Sigmoid colon (tissue), 7 donors: Measurements from ENCODE around the gene CASQ2. TPM values are rescaled to one million over a fixed set of nuclear protein-coding genes. Genes with fewer than 3 reads are reported as not detected.

ENCODE experiments used
- DNase-seq: peaks from one replicate; pipeline ENCODE4 v3.0.0-alpha.2; 2019
- H3K27ac ChIP-seq, 4 donors: fragments of 200-600 bp; sonication (generic); one replicate each; pipeline ENCODE4 v1.5.1; 2016 to 2019; ENCODE audit warnings: mild to moderate bottlenecking in 1 of 4
- H3K27me3 ChIP-seq, 3 donors: fragments of 200-600 bp; sonication (generic); one replicate each; pipeline ENCODE4 v1.5.1; 2019; ENCODE audit warnings: mild to moderate bottlenecking in 1 of 3
- H3K36me3 ChIP-seq, 4 donors: fragments of 200-600 bp; sonication (generic); one replicate each; pipeline ENCODE4 v1.5.1; 2016 to 2019
- H3K4me1 ChIP-seq, 4 donors: fragments of 200-600 bp; sonication (generic); one replicate each; pipeline ENCODE4 v1.5.1; 2017 to 2019
- H3K4me3 ChIP-seq, 4 donors: fragments of 200-600 bp; sonication (generic); one replicate each; pipeline ENCODE4 v1.5.1; 2017 to 2019; ENCODE audit warnings: mild to moderate bottlenecking in 2 of 4, moderate library complexity in 1 of 4
- H3K9me3 ChIP-seq, 4 donors: fragments of 200-600 bp in 3 of 4; sonication (generic) in 3 of 4; one replicate each; pipeline versions ENCODE4 v1.5.1 to v1.6.1; 2013 to 2019
- CTCF ChIP-seq, 4 experiments: fragments of 450-650 bp in 3 of 4; fragments of 200-600 bp in 1 of 4; IDR thresholded peaks; one replicate each; pipeline ENCODE4 v1.5.1; 2016 to 2019; ENCODE audit warnings: antibody characterized with exemption in 4 of 4, mild to moderate bottlenecking in 3 of 4, moderate library complexity in 2 of 4
- EP300 ChIP-seq, 4 donors: sonication (generic); formaldehyde crosslinking; IDR thresholded peaks; one replicate each; pipeline ENCODE4 v1.6.1; 2017; ENCODE audit warnings: antibody characterized with exemption in 4 of 4
- POLR2A ChIP-seq, 2 donors: fragments of 450-650 bp; IDR thresholded peaks; one replicate each; pipeline ENCODE4 v1.6.1; 2016; ENCODE audit warnings: antibody characterized with exemption in 2 of 2, mild to moderate bottlenecking in 2 of 2, moderate library complexity in 2 of 2
- POLR2AphosphoS5 ChIP-seq, 4 donors: sonication (generic); formaldehyde crosslinking; IDR thresholded peaks; one replicate each; pipeline ENCODE4 v1.6.1; 2017; ENCODE audit warnings: antibody characterized with exemption in 4 of 4
- WGBS, 2 donors: extraction: QIAGEN DNeasy Blood & Tissue Kit; methylation state at CpG; one replicate each; pipeline ENCODE4 v1.1.7; 2013; 5-methylcytosine and 5-hydroxymethylcytosine counted together
- intact Hi-C: fragments of 100-400 bp; cut with DNase I; formaldehyde crosslinking; loops from one replicate; pipeline ENCODE4 v1.15.1; 2023
- polyA plus RNA-seq, 3 donors: library from polyadenylated mRNA; stranded (reverse); fragments of 200-250 nt; gene quantifications; one replicate each; pipeline ENCODE4 v1.2.3, GENCODE V29; 2013
- total RNA-seq, 4 donors: library from RNA; depleted of rRNA; stranded (reverse); fragments of >200 nt; gene quantifications; one replicate each; pipeline ENCODE4 v1.1.0, GENCODE V29; 2016
- donor health status: healthy with polysubstance abuse.
- donor health status: Bipolar disorder and iron deficiency.
- donor health status: healthy.

The CASQ2 gene
- total and polyA plus RNA-seq, 7 donors, result 0.46 to 160 (median 58.3) TPM

DNA sequence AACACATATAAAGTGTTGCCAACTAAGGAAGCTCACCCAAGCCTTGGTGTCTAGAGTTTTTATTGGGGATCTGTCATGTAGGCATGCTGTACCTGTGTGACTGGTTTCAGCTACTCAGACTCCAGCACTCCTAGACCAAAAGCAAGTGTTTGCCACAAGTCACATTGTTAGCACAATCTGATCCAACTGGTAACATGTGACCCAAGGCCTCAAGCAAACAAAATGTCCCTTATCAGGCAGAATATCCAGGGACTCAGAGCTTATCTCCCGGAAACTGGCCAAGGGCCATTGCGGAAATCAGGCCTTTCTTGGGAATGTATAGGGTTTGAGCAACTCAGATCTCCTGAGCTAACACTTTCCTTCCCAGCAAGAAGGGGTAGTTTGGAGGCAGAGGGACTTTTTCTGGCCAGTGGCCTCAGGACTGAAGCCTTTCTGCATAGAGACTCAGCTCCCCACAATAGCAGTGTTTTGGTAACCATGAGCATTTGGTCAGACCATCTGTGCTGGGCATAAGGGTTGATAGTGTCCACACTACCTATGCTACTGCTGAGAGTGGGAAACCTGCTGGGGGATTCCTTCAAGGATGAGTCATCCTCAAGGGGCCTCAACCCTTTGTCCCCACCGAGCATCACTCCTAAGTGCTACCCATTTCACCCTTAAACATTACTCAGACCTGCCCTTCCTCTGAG is 42.8 kb upstream of the CASQ2 start:
- no peak overlapping the region for H3K4me3 ChIP-seq
- 38 to 72% methylated on average over 3 of the region's 3 CpGs for WGBS, 2 donors
- no peaks in the 10 kb centered on the region for H3K4me1 ChIP-seq
- no peak overlapping the region for H3K27ac ChIP-seq
- no peaks in the 10 kb centered on the region for H3K36me3 ChIP-seq
- H3K9me3 ChIP-seq, result no peaks in the 10 kb centered on the region
- H3K27me3 ChIP-seq, result no peaks in the 10 kb centered on the region
- no peak for TF ChIP-seq POLR2A (IDR thresholded peaks at IDR 0.05)
- no peak for TF ChIP-seq POLR2AphosphoS5 (IDR thresholded peaks at IDR 0.05)
- intact Hi-C loops, result no loop called here
- no peak for DNase-seq

DNA sequence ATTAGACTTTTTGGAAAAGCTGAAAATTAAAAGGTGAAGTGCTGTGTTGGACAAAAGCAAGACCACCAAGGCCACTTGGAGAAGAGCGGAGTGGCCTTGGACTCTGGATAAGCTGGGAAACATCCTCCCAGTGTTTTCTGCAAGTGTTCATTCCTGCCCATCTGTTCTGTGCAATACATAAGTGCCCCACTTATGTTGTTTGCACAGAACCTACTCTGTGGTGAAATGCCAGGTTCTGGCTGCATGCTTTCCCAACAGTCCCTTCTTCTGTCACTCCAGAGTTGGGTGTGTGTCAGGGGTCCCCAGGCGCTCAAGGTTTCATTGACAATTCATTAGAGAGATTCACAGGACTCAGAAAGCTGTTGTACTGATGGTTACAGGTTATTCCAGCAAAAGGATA is 42.1 kb upstream of the CASQ2 start:
- Histone ChIP-seq H3K36me3 (no peaks in the 10 kb centered on the region), H3K27ac (no peak overlapping the region), H3K4me1 (no peaks in the 10 kb centered on the region), H3K9me3 (no peaks in the 10 kb centered on the region), H3K4me3 (no peak overlapping the region), H3K27me3 (no peaks in the 10 kb centered on the region)
- WGBS, 2 donors, result 61 to 85% methylated on average over 2 of the region's 2 CpGs
- intact Hi-C loops, result no loop called here
- TF ChIP-seq POLR2AphosphoS5 (IDR thresholded peaks at IDR 0.05), result no peak
- no peak for TF ChIP-seq CTCF (IDR thresholded peaks at IDR 0.05)
- TF ChIP-seq EP300 (IDR thresholded peaks at IDR 0.05), result no peak
- no peak for TF ChIP-seq POLR2A (IDR thresholded peaks at IDR 0.05)
- DNase-seq, result no peak

- no peaks in the 10 kb centered on the region for H3K36me3 ChIP-seq
- DNase-seq, result no peak
- H3K4me3 ChIP-seq, result no peak overlapping the region
- H3K27ac ChIP-seq, result no peak overlapping the region
- no peaks in the 10 kb centered on the region for H3K27me3 ChIP-seq
- no peak for TF ChIP-seq CTCF (IDR thresholded peaks at IDR 0.05)
- no peak for TF ChIP-seq EP300 (IDR thresholded peaks at IDR 0.05)
- no peak for TF ChIP-seq POLR2A (IDR thresholded peaks at IDR 0.05)
- TF ChIP-seq POLR2AphosphoS5 (IDR thresholded peaks at IDR 0.05), result no peak
- no peaks in the 10 kb centered on the region for H3K4me1 ChIP-seq
- 73 to 76% methylated on average over 2 of the region's 2 CpGs for WGBS, 2 donors
- H3K9me3 ChIP-seq, result no peaks in the 10 kb centered on the region
- intact Hi-C loops, result no loop called here
These were observed 41.3 kb upstream of the CASQ2 start for GRCh38 chr1:115809847-115810246.

- H3K4me1 ChIP-seq, result no peaks in the 10 kb centered on the region
- intact Hi-C loops, result no loop called here
- no peak overlapping the region for H3K4me3 ChIP-seq
- H3K9me3 ChIP-seq, result no peaks in the 10 kb centered on the region
- H3K27ac ChIP-seq, result no peak overlapping the region
- no peaks in the 10 kb centered on the region for H3K36me3 ChIP-seq
- no peak for DNase-seq
- no peaks in the 10 kb centered on the region for H3K27me3 ChIP-seq
- no peak for TF ChIP-seq CTCF (IDR thresholded peaks at IDR 0.05)
These were observed 40.6 kb upstream of the CASQ2 start for GRCh38 chr1:115809076-115809475.

GRCh38 chr1:115807723-115808122 is 39.2 kb upstream of the CASQ2 start:
- H3K4me1 ChIP-seq, result no peaks in the 10 kb centered on the region
- WGBS, 2 donors, result 2 to 6% methylated on average over 2 of the region's 2 CpGs
- TF ChIP-seq CTCF (IDR thresholded peaks at IDR 0.05) (peak in 3 of 4 experiments; percentile 33 to 58 (median 44)), EP300 (IDR thresholded peaks at IDR 0.05) (no peak)
- no peak overlapping the region for H3K27ac ChIP-seq
- no peak overlapping the region for H3K4me3 ChIP-seq
- intact Hi-C loops, result loop anchor here (2.0 kb wide), 1 partner anchor 173 kb away; no protein-coding TSS in a partner anchor
- H3K27me3 ChIP-seq, result no peaks in the 10 kb centered on the region
- no peaks in the 10 kb centered on the region for H3K9me3 ChIP-seq
- no peak for DNase-seq
- no peaks in the 10 kb centered on the region for H3K36me3 ChIP-seq
